GM18858 (cell line): ENCODE measurements around the gene MARCHF10.

Experiments
- ATAC-seq: cut with Tn5 transposase; IDR thresholded peaks from one replicate; pipeline ENCODE4 v1.9.1; 2021; ENCODE audit not compliant: unreplicated experiment

MARCHF10 gene

GRCh38 chr17:62679866-62680377, 128.2 kb downstream of the MARCHF10 start:
- no peak for ATAC-seq

GRCh38 chr17:62678214-62678919, 129.7 kb downstream of the MARCHF10 start:
- ATAC-seq, result no peak

DNA sequence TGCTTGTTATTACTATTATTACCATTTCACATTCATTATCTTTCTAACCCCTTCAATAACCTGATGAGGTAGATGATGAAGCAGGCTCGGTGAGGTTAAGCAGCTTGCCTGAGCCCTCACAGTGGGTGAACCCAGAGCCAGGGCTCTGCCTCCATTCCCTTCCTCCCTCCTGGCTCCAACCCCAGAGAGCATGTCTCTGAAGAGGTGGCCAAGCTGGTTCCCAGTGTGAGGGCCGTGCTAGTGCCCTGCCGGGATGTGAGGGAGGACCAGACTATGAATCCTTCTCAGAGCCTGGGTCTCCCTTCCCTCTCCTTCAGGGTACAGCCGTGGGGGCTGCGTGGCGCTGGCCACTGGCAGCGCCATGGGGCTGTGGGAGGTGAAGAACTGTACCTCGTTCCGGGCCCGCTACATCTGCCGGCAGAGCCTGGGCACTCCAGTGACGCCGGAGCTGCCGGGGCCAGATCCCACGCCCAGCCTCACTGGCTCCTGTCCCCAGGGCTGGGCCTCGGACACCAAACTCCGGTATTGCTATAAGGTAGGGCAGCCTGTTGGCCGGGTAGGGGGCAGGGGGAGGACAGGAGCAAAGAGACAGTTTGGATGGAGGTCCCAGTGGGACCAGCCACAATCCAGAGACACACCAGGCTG, 131.0 kb downstream of the MARCHF10 start:
- no peak for ATAC-seq

DNA sequence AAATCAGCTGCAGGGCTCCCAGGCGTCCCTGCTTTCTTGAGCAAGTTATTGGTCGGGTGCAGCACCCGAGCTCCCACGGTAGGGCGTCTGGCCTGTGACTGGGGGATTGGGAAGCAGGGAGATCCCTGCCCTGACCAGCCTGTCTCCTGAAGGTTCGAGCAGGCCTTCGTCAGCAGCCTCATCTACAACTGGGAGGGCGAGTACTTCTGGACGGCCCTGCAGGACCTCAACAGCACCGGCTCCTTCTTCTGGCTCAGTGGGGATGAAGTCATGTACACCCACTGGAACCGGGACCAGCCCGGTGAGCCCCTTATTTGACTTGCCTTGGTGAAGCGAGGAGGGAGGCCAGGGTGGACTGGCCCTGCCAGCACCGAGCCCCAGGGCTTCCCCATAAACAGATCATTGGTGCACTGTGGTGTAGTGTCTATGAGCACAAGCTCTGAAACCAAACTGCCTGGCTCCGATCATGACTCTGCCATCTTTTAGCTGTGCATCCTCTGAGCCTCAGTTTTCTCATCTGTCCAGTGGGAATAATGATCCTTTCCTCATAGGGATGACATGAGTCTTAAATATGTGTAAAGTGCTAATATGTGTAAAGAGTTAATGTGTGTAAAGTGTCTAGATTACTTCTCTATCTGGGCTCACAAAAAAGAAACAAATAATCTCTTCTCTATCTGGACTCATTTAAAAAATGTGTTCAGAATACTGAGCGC, 131.7 kb downstream of the MARCHF10 start:
- no peak for ATAC-seq

GRCh38 chr17:62675701-62676100, 132.4 kb downstream of the MARCHF10 start:
- no peak for ATAC-seq

DNA sequence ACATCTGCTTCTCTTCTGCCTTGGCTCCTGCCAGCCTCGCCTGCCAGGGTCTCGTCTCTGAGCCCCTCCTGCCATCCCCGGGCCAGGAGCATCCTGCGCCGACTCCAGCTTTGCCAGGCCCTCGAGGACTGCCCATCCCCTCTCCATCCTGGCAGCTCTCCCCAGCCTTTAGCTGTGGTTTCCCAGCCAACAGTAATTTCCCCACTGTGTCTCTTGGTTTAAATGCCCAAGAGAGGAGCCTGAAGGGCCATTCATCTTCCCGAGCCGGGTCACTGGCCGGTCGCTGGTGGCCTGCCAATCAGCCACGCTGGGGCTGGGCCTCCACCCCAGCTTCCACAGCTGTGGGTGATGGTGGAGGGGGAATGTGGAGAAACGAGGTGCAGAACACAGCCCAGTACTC, 132.9 kb downstream of the MARCHF10 start:
- no peak for ATAC-seq

DNA sequence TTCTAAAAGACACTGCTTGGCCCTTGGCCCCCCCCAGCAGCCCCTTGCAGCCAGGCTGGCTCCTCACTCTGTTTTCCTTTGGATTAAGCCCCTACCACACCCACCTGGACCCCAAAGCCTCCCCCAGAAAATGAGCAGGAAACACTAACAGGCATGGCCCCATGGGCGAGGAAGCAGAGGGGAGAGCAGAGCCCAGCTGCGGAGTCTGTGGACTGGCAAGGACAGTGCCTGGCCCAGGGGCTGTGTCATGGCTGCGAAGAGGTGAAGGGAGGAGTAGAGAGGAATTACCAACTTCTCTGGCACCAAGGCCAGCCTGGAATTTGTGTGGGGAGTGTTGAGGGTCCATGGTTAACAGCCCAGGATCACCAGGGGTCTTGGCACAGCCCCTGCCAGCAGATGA, 133.3 kb downstream of the MARCHF10 start:
- ATAC-seq, result no peak

GRCh38 chr17:62674363-62674739, 133.8 kb downstream of the MARCHF10 start:
- no peak for ATAC-seq

DNA sequence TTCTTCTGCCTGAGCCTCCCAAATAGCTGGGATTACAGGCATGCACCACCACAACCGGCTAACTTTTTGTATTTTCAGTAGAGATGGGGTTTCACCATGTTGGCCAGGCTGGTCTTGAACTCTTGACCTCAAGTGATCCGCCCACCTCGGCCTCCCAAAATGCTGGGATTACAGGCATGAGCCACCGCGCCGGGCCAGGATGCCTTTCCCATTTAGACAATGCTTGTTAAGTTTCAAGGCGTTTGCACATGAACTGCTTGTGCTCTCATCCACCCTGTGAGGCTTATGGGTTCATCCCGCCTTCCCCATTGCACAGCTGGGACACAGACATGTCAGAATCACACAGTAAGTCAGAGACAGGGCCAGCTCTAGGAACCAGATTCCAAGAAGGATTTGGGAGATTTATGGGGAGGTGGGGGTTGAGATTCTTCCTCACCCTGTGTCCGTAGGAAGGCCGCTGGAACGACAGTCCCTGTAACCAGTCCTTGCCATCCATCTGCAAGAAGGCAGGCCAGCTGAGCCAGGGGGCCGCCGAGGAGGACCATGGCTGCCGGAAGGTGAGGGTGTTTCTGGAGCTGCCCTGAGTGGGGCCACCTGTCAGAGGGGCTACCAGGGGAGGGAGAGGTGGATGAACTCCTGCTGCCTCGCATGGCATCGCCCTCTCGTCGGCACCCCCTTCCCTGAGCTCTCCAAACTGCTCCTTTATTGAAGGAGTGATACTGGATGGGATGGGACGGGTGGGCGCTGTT, 134.3 kb downstream of the MARCHF10 start:
- ATAC-seq, result no peak

GRCh38 chr17:62672957-62673356, 135.2 kb downstream of the MARCHF10 start:
- no peak for ATAC-seq

- ATAC-seq, result no peak
These were observed 136.6 kb downstream of the MARCHF10 start for GRCh38 chr17:62671553-62671952.

DNA sequence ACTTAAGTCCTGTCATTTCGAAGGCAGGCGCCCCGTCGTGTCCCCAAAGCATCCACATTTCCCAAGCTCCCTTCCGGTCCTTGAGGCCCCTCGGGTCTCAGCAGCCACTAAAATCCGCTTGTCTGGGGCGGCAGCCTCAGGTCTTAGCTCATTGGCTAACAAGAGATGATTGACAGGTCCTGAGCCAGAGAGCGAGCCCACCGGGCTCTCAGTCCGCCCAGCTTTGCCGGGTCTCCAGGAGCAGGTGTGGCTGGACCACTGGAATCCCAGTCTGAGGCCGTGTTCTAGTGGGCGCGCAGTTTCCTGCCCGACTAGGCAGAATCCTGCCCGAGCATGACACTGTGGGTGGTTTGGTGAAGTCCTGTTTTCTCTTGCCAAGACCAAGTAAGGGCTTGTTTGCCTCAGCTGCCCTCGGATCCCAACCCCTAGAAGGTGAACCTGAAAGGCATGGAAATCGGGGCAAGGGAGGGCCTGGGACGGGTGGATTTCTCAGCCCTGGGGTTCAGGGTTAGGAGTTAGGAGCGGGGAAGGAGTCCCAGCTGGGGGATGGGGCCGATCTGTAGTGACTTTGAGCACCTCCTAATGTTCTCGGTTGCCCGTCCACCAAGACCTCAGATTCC, 137.8 kb downstream of the MARCHF10 start:
- ATAC-seq, result no peak

GRCh38 chr17:62668091-62668804, 139.9 kb downstream of the MARCHF10 start:
- ATAC-seq, result no peak

- no peak for ATAC-seq
These were observed 141.1 kb downstream of the MARCHF10 start for GRCh38 chr17:62666801-62667591.

DNA sequence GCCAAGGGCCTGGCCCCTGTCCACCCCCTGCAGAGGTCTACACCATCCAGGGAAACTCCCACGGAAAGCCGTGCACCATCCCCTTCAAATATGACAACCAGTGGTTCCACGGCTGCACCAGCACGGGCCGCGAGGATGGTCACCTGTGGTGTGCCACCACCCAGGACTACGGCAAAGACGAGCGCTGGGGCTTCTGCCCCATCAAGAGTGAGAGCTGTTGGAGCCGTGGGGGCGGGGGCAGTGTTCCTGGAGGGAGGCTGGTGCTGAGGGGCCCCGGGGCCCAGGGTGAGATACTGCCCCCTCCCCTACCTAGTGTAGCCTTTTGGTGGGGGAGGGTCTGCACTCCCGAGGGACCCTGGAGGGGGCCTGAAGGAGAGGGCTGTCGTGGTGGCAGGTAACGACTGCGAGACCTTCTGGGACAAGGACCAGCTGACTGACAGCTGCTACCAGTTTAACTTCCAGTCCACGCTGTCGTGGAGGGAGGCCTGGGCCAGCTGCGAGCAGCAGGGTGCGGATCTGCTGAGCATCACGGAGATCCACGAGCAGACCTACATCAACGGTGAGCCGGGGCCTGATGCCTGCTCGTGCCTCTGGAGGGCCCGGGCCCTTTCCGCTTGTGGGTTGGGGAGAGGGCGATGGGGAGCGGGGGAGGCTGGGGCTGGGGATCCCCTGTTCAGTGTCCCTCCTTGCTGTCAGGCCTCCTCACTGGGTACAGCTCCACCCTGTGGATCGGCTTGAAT, 141.9 kb downstream of the MARCHF10 start:
- no peak for ATAC-seq

GRCh38 chr17:62665599-62665998, 142.5 kb downstream of the MARCHF10 start:
- ATAC-seq, result no peak

GRCh38 chr17:62664336-62665120, 143.6 kb downstream of the MARCHF10 start:
- ATAC-seq, result no peak

GRCh38 chr17:62663304-62663703, 144.8 kb downstream of the MARCHF10 start:
- ATAC-seq, result no peak
